ENCODE measurements around the gene STX10. TPM values are rescaled to one million over a fixed set of nuclear protein-coding genes. Genes with fewer than 3 reads are reported as not detected.

The STX10 gene
- polyA plus RNA-seq, 4 donors, result 53.2 to 71.4 (median 54.6) TPM

DNA sequence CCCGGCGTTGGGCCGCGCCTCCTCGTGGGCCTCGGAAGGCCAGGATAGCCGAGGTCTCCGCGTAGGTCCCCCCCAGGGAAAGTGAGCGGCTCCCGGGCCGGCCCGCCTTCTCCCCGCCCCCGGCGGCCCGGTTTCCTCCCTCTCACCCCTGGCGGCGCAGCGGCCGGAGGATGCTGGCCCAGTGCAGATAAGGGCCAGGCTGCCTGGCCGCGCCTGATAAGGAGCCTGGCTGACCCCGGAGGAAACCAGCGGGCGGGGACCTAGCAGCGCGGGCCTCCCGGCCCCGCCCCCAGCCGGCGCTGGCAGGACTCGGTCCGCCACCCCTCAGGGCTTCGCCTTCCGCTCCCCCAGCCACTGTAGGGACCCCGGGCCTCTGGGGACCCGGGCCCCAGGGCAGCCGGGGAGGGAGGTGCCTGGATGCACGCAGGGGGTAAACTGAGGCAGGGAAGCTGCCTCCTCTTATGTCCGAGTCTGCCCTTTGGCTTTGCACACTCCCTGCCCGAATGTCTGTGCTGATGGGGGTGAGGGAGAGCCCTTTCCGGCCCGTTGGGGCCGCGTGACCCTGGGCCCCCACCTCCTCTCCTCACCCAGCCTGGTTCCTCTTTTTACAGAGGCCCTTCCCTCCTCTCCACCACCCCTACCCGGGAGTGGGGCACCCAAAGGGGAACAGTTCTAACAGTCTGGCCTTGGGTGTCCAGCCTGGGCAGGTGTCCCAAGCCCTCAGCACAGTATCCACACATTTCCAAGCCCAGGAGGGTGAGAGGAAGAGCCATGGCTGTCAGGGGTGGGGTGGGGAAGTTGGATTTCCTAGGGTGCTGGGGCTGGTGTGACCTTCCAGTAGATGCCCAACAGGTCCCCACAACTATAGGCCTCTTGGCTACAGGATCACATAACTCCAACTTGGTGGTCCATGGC, 47.3 kb downstream of the STX10 start, which contains the start of gene LYL1:
LYL1 (minus strand) TSS at position 193 of the 915 bp plus-strand sequence. CDS start 1,687 bp downstream, outside the sequence.
- DNase-seq (ENCODE audit: low read depth in 4 of 4, low spot score in 3 of 4), result no peak

DNA sequence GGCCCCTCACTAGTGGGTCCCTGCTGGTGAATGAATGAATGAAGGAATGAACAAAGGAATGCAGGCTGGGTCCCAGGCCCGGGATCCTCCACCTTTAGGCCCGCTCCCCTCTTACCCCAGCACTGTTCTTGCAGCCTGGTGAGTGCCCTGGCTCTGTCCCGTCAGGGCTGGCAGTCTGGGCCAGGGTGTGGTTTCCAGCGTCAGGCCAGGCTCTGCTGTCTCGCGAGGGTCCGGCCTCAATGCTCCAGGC, 47.8 kb downstream of the STX10 start:
- DNase-seq (ENCODE audit: low read depth in 4 of 4, low spot score in 3 of 4), result no peak

DNA sequence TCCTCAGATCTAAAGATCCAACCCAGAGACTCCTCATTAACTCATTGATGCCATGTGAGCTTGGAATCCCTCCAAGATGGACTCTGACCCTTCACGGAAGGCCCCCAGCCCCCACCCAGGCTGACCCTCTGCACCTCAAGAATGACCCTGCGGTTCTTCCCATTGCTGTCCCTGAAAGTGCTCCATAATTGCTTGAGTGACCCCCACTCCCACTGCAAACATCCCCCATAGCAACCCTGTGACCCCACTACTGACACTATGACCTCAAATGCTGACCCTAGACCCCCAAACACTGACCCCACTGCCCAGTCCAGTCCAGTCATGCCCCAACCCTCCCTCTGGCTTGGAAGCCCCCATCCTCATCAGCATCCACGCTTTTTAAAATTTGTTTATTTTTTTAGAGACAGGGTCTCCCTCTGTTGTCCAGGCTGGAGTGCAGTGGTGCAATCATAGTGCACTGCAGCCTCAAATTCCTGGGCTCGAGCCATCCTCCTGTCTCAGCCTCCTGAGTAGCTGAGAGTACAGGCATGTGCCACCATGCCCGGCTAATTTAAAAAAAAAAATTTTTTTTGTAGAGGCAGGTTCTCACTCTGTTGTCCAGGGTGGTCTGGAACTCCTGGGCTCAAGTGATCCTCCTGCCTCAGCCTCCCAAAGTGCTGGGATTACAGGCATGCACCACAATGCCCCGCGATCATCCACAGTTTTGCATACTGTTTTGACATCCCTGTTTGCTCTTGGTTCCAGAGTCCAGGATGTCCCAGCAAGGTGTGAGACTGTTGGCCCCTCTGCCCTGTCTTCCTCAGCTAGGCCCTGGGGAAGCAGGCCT, 48.4 kb downstream of the STX10 start:
- DNase-seq (ENCODE audit: low read depth in 4 of 4, low spot score in 3 of 4), result no peak

DNA sequence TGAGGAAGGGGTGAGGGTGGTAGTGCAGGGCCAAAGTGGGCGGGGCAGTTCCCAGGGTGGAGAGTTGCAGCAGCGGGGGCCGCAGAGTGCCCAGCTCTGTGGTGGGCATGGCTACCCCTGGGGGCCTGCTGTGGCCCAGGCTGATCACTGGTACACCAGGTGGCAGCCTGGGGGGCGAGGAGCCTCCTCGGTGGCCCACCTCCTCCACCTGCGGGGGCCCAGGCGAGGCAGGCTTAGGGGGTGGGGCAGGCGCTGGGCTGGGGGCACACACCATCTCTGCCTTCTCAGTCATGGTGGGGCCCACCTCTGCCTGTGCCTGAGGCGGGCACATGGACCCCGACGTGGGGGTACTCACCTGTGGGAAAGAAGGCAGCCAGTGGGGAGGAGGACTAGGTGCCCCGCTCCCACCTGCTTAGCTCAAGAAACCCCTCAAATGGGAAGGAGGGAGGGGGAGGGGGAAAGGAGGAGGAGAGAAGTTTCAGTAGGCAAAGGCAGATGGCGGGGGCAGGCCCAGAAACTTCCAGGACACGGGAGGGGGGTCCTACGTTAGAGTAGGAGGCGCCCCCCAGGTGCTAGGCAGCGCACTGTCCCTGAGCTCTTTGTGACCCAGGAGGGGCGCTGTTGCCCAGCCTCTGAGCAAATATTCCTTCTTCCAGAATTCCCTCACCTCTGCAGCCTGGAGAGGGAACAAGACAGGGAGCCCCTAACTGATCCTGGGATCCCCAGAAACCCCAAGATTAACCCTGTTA, 49.2 kb downstream of the STX10 start:
- DNase-seq (ENCODE audit: low read depth in 4 of 4, low spot score in 3 of 4), result no peak

DNA sequence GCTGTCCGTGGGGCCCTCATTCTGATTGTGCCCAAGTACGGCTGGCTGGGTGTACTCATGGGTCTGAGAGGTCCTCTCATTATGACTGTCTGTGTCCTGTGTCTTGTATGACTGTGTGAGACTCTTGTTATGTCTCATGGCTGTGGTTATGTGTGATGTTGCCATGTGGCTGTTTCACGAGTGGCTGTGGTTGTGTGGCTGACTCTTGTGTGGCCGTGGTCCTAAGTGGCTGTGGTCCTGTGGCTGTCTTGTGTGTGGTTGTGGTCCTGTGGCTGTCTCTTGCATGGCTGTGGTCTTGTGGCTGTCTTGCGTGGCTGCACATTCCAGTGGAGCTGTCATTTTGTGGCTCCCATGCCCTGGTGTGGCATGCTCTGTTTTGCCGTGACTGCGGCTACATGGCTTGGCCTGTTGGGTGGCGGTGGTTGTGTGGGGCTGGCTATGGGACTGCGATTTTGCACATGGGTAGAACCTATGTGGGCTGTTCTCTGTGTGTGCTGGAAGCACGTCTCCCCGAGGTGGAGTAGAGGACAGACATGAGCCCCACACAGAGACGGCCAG, 50.1 kb downstream of the STX10 start:
- DNase-seq (ENCODE audit: low read depth in 4 of 4, low spot score in 3 of 4), result no peak

DNA sequence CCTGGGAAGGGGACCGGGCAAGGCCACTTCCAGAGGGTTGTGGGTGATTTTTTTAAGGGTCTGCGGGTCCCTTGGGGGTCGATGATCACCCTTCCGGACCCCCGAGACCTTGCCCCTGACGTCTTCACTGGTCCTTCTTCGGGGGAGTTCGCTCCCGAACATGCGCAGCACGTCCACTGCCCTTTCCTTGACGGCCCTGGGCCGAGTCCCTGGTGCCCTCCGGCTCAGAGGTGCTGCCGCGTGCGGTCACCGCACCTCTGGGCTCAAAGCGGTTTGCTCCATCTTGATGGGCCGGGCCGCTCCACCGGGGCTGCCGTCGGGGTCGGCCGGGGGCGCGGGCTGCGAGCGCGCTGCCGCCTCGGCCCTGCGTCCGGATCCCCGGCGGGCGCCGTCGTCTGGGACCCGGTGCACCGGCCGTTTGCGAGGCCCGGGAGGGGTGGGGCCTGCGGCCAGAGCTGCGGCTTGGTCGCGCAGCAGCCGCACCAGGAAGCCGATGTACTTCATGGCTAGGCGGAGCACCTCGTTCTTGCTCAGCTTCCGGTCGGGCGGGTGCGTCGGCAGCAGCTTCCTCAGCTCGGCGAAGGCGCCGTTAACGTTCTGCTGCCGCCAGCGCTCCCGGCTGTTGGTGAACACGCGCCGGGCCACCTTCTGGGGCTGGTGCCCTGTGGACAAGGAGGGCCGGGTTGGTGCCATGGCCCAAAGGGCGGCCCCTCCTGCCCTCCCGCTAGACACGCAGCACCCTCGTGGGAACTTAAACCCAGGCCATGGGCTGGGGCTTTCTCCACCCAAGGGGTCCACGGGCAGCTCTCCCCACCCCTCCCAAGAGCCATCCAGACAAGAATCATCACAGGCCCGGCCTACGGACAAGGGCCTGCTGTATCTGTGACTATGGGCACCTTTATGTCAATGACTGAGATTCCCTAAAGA, 50.8 kb downstream of the STX10 start:
- no peak for DNase-seq (ENCODE audit: low read depth in 4 of 4, low spot score in 3 of 4)

DNA sequence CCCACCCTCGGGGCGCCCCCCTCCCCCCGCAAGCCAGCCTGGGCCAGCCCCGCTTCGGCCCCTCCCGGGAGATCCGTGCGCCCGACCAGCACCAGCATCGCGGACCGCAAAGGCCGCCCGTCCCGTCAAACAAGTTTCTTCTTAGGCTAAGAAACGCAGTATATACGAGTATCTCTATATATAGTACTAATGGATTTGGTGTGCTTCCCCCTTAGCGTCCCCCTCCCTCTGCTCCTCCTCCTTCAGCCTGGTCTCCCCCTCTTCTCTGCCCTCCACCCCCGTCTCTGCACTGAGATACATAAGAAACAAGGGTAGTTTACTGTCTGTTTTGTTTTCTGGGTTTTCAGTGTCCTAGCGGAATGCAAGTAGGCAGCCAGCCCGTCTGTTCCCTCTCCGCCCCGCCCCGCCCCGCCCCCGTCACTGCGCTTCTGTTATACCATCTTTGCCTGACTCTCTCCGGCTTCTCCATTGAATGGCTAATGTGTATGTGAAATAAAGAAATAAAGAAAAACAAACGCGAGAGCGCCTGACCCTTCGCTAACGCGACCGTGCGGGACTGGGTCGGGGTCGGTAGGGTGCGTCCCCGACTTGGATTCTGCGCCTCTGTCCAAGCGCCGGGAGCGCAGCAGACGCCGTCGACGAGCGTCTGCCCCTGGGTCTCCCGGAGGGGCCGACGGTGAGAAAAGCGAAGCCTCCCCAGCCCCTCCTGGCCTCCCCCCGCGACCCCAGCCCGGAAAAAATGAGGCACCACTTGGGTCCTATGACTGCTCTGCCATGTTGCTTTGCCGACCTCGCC, 51.7 kb downstream of the STX10 start:
- DNase-seq (ENCODE audit: low read depth in 4 of 4, low spot score in 3 of 4), result no peak

DNA sequence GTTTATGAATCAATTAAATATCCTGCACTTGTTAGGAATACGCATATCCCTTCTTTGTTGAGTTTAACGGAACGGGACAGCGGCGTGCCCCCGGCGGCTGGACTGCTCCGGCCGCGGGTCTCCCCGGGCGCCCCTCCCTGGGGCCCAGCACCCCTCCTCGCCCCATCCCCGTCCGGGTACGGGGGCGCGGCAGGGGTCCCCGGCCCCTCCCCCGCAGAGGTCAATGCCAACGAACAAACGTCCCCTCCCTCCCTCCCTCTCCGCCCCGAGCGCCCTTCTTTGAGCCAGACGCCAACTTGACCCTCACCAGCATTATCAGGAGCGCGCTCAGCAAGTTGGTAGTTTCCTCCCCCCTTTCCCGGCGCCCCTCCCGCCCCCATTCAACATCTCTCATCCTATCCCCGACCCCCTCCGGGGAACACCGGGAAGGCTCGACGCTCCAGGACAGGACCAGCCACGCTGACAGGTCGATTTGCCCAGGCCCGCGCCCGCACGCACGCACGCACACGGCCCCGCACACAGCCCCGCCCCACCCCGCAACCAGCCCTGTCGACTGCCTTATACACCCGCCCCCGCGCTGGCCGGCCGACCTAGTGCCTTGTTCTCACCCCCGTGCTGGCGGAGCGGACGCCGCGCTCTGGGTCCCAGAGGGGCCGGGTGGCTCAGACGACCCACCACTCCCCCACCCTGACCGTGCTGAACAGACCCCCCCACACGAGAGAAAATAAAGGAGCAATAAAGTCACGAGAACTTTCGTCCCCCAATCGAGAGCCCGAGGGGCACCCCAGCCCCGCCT, 52.5 kb downstream of the STX10 start:
- DNase-seq (ENCODE audit: low read depth in 4 of 4, low spot score in 3 of 4), result no peak

DNA sequence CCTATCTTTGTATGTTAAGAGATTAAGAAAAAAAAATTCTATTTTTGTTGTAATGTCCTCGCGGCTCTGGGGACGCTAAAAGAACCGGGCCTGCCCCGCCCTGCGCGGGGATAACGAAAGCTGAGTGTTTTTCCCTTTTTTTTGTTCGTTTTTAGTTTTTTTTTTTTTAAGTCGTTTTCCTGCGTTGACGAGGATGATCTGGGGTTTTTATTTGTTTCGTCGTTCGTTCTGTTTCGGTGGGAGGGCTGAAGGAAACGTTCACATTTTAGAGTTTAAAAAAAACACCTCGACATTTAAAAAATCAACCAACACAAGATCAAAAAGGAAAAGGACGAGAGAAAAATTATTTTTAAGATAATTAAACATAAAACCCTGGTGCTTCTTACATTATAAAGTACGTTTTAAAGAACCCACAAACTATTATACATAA, 53.1 kb downstream of the STX10 start:
- DNase-seq (ENCODE audit: low read depth in 4 of 4, low spot score in 3 of 4), result no peak

DNA sequence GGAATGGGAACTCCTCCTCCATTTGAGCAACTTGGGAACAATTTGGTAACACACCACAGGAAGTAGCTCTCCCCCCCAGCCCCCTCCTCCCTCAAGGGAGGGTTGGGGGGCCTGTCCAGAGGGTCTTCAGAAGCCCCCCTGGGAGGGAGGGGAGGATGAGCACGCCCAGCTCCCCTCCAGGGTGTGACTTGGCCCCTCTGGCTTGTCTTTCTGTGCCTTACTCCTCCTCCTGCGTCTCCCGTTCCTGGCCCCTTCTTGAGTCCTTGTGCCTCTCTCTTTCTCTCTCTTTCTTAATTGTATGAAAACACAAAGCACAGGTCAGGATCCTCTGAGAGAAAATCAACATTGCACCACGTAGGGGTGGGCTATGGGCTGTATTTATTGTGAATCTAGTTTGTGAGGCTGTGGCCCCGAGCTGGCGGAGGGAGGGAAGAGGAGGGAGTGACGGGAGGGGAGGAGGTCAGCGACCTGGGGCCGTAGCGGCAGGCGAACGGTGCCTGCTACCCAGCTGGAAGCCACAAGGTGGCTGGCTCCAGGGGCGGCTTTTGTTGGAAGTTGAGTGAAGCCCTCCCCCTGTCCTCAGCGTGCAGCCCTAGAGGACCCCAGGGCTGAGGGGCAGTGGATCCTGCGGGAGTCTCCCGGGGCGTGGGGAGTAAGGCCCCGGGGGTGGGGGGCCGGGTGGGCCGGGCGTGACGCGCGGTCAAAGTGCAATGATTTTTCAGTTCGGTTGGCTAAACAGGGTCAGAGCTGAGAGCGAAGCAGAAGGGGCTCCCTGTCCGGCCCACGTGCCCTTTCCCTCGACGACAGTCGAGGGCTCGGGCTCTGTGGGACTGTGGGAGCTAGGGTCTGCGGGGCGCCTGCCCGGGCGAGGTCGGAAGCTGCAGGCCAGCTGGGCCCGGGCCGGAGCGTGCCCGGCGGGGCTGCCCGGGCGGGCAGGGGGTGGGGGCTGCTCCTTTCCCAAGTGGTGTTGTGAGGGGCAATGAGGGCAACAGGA, 53.9 kb downstream of the STX10 start:
- DNase-seq (ENCODE audit: low read depth in 4 of 4, low spot score in 3 of 4), result no peak

DNA sequence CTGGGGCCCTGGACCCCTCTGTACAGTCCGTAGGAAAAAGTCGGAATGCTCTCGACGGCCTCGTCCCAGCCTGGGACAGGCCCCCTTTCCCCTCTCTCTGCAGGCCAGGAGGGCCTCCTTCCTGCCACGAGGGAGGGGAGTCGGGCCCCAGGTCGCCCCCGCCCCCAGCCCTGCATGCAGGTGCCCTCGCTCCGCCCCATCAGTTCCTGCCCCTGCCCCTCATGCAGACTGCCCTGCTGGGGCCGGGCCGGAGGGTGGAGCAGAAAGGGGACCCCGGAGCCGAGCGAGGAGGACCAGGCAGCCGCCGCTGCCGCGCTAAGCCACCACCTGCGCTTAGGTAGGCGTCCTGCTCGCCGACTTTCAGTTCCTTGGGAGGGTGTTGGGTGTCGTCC, 54.8 kb downstream of the STX10 start:
- DNase-seq (ENCODE audit: low read depth in 4 of 4, low spot score in 3 of 4), result no peak

DNA sequence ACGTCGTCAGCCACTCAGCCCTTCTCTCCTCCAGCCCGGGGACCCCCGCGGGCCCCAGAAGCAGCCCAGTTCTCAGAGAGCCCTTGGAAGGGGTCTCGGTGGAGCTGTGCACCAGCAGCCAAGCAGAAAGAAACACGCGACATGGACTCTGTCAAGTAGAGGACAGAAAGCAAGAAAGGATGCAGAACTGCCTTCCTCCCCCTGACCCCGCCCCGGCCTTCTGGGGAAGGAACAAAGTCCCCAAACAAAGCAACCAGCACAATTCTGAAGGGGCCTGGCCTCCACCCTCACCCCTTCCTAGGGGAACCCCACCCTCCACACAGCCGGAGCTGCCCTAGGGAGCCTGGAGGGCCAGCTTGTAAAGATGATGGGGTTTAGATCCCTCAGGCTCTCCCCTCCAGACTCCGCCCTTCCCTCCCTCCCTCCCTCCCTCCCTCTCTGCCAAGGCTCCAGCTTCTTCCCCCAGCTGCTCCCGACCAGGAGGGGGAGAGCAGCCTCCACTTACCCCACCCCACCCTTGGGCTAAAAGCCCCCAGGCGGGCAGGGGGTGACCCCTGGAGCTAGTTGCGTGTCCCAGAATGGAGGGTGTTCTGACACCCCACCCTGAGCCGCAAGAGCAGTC, 55.3 kb downstream of the STX10 start:
- no peak for DNase-seq (ENCODE audit: low read depth in 4 of 4, low spot score in 3 of 4)

DNA sequence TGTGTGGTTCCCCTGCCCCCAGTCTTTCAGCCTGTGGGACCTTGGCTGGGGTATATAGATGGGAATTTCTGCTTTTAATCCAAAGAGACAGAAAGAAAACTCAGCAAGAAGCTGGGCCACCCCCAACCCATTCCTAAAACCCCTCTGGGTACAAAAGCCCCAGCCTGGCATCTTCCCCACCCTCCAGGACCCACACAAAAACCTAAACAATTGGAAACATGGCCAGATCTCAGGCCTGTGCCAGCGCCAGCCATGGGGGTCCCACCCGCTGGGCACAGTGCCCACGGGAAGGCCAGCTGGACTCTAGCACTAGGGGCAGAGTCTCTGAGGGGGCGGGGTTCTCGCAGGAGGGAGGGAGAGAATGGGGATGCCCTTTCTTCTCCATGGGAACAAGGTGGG, 56.1 kb downstream of the STX10 start:
- no peak for DNase-seq (ENCODE audit: low read depth in 4 of 4, low spot score in 3 of 4)

All from right renal pelvis (tissue), 4 donors.